ENCODE measurements around the gene RPS6KA2.

Gene RPS6KA2

DNA sequence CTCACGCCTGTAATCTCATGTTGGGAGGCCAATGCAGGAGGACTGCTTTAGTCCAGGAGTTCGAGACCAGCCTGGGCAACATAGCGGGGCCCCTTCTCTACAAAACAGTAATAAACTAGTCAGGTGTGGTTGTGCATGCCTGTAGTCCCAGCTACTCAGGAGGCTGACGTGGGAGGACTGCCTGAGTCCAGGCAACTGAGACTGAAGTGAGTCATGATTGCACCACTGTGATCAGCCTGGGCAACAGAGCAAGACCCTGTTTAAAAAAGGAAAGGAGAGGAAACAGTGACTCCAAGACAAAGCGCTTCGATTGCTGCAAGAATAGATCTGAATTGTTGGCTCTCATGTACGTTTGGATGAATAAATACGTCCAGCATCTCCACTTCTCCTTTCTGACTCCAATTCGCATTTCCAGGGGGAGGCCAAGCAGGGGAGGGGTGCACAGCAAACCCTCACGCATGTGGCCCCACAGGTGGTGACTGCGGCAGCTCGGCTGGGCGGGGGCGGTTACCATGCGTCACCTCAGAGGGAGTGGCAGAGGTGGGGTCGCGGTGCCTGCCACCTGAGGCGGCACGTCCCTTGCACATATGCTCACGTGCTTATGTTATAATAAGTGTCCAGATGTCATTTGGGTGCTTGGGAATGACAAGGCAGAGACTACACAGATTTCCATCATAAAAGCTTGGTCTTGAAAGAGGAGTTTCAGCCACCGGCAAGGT is 149.2 kb downstream of the RPS6KA2 start:
- DNase-seq: no peak

DNA sequence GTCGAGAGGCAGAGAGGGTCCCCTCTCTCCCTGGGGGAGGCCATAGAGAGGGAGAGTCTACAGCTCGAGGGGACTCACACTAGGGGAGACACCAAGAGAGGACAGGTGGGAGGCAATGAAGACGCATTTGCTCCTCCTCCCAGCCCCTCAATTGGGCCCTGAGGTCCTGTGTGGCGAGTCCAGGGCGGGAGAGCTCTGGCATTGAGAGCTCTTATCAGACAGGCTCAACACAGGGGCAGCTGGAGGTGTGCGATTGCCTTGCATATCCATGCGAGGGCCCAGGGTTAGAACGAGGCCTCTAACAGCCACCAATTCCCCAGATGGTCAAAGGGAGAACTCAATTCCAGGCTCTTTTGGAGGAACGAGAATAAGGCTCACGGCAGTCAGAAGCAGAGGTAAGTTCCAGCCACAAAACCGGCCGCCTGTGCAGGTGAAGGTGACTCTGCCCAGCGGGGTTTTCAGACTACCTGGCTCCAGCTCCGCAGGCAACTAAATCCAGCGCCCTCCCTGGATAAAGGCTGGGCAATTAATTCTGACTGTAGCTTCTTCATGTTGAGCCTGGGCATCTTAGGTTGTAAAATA is 150.3 kb downstream of the RPS6KA2 start:
- no peak for DNase-seq

DNA sequence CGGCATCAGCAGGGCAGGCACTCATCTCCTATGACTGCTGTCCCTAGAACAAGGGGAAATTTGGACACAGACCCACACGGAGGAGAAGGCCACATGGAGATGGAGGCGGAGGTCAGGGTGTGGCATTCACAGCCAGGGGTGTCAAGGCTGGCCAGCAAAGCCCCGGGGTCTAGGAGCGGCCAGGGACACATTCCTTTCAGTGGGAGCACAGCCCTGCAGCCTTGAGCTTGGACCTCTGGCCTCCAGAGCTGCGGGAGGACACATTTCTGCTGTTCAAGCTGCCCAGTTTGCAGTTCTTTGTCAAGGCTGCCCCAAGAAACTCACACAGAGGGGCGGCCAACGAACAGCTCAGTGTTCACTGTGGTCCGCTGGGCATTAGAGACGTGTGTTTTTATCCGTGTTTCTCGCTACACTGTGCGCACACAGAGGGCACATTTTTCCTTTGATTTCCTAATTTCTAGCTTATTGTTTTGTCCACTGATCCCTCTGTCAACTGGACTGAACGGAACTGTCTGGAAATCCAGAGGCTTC is 150.9 kb downstream of the RPS6KA2 start:
- no peak for DNase-seq

DNA sequence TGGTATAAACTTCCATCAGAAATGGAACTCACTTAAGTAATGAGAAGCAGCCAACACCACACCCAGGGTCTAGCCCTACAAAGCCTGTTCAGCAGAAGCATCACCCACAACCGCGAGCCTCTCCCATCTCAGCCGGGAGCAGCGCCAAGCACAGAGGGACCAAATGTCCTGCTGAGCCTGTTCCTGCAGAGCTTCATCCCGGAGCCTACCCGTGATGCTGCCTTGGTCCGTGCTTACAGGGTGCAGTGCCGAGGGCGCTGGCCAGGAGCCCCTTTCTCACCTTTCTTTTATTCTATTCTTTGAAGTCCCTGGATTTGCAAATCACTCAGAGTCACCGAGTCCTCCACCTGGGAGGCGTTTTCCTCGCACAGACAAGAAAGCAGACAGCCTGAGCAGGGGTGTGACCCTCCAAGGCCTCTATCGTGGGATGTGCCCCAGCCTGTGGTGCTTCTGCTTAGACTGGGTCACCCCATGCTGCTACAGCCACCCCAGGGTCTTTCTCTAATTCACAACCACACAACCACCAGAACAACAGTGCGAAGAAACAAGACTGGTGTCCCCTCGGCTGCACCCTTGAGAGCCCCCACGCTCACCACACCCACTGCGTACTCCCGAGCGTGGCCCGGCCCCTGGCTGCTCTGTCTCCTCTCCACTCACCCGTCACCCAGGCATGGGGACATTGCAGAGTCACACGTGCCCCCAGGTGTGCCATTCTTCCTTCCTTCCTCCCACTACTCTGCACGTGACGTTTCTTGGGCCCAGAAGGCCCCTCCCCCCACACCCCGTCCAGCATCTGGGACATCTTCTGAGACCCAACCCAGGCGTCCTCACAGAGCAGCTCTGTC is 152.1 kb downstream of the RPS6KA2 start:
- no peak for DNase-seq

DNA sequence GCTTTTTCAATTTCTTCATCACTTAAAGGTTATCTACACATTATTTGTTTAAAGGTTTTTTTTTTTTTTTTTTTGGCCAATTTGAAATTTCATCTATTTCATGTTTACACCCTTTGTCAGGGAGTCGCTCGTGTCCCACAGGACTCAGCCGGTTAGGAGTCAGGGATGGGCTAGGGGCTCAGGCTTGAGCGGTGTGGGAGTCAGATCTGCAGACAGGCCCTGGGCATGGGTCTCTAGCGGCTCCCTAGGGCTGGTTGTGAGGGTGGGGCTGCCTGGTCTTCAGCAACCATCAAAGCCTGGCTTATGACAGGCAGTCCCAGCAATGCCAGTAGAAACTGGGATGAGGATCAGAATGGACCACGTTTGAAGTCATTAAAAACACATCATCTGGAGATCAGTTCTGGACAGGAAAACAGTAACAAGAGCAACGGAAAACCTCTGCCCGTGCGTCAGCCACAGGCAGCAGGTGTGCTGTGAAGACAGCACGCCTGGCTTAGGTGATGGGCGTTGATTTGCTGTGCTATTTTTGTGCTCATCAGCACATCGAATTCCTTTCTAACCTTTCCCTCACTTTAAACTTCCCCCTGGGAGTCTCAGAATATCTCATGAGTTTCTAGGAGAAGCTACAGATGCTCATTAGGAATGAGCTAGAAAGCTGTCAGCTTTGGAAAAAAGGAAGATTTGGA is 153.0 kb downstream of the RPS6KA2 start:
- DNase-seq: no peak

DNA sequence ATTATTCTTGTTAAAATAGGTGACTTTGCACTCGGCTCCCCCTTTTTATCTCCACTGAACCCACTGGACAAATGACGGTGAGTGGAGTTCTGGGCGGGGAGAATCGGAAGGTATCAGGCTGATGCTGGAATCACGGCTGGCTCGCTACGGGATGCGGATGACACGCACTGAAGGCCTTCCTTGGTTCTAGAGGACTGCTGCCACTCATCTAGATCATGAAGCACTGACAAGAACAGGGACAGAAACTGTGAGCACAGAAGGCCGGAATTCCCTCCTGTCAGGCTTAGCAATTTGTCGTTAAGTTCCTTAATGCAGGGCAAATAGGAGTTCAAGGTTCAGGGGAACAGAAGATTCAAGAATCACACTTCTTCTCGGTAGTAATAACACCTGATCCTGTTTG is 154.4 kb downstream of the RPS6KA2 start:
- DNase-seq: no peak

DNA sequence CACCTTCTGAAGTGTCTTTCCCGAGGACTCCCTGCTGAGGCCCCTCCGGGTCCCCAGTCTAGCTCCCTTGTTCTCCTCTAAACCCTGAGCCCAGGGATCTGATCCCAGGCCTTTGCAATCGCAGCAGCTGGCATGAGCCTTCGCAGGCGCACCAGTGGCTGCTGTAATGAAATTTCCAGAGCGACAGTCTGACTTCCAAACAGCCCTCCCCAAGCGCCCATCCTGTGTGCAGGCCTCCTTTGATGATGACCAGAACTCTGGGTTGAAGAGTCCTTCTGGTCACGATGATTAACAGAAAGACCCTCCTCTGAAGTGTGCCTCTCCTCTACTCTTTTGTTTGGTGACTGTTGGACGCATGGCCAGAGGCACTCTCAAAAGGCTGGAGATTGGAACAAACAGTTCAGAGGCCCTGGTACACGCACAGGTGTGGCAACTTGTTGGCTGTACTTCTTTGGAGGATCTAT is 155.2 kb downstream of the RPS6KA2 start:
- DNase-seq: no peak

DNA sequence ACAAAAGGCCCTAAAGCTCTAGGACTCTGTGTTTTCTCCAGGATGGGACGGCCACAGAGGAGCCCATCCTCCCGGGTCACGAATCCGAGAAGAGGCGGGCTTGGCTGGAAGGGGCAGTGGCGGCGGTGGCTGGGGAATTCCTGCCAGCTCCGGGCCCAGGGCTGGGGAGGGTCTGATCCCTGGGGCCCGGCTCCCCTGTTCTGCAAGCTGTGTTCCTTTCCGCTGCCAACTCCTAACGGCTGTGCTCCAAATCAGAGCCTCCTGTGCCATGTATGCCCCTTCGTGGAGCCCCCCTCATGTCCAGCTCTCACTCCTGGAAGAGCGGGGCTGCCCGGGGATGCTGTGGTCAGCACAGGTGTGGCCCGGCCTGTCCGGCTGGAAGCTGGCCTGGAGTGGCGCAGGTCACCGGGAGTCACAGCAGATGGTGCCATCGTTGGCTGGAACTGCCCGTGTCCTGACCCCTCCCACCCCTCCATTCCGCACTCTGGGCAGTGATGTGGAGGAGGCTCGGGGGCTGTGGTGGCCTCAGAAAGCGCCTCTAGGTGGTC is 156.1 kb downstream of the RPS6KA2 start:
- no peak for DNase-seq

DNA sequence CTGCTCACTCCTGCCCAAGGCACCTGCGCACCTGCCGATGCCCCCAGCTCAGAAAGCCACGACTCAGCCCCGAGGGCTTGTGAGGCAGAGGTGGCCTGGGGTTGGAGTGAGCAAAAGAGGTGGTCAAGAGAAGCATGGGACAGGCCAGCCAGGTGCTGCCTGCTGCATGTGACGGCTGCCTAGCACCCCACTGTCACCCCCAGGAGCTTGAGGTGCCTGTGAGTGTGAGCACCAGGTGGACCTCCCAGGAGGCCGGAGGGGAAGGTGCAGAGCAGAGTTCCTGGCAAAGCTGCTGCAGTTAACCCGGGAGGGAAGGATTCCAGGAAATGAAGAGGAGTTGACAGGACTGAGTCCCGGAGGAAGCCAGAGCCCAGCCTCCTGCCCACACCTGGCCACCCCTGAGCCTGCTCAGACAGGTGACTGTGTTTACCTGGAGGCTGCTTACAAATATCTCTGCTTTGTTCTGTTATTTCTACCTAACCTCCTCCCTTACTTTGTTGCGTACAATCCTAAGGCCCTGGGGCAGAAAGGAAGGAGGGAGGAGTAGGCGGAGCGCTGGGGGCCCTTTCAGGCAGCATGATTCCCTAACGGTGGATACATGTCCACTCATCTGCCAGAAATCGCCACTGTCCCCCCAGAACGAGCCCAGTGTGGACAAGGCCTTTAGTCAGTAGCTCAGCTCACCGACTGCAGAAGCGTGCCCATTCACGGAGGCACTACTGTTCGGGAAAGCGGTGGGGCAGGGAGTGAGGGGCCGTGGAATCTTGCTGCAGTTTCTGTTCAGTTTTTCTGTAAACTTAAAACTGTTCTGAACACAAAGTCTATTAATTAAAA is 156.8 kb downstream of the RPS6KA2 start:
- no peak for DNase-seq

DNA sequence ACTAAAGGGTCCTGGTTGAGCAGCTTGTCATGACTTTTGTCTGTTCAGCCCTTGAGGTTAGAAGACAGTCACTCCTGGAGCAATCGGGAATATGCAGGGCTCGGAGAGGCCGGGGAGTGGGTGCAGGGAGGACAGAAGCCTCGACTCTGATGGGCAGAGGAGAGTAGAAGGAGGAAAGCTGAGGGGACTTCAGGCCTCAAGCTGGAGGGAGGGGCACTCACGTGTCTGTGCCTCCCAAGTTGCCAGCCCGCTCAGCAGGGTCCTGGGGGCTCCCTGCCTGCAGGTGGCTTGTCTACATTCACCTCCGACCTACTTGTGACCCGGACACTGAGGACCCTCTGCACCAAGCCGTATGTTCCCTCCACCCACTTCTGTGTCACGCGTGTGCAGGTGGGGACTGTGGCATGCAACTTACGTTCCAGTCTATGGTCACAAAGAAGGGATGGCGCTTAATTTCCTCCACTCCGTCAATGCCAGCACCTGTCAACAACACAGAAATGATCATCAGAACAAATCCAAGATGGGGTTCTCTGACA is 157.6 kb downstream of the RPS6KA2 start:
- DNase-seq: no peak

DNA sequence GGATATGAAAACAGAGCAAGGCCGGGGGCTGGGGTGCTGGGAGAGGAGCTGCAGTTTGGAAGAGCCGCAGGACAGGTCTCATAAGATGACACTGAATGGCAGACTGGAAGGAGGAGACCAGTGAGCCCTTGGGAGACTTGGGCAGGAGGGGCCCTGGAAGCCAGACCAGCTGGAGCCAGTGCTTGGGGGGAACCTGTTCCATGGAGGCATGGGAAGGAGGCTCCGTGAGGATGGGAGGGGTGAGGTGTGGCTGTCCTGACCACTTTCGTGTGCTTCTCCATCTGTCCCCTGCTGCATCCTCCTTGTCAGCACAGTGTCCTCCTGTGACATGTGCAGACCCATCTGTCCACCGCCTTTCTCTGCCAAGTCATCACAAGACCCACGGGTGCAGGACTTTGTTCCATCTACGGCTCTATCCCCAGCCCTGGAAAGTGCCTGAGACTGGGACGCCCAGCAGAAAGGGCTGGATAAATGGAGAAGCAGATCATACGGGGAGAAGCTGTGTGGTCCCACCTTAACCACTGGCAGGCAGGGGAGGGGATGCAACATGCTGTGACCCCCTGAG is 159.5 kb downstream of the RPS6KA2 start:
- DNase-seq: no peak

DNA sequence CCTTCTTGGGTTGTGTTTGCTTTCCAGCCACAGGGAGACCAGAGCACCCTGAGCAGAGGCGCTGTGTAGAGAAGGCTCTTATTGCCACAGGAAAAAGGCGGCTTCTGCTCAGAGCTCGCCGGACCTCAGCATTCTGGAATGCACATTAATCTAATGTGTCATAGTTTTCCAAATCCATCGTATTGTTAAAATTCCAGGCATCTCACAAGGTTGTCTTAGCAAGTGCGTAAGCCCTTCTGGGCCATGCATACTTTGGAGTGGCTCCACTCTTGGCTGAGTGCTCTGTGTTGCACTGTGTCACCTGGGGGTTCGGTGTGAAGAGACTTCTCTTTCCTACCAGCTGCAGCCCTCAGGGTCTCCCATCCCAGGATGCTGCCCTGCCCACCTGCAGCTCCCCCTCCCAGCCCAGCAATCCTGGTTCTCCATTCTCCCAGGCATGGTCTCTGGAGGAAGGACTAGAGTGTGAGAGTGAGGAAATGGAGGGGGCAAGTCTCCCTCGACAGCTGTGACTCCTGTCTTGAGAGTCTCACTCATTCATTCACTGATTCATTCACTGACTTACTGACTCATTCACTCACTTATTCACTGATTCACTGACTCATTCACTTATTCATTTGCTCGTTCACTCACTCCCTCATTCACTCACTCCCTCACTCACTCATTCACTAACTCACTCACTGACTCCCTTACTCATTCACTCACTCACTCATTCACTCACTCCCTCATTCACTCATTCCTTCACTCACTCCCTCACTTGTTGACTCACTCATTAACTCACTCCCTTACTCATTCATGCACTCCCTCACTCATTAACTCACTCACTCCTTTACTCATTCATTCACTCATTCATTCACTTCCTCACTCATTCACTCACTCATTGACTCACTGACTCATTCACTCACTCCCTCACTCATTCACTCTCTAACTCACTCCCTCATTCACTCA is 160.6 kb downstream of the RPS6KA2 start:
- DNase-seq: no peak

DNA sequence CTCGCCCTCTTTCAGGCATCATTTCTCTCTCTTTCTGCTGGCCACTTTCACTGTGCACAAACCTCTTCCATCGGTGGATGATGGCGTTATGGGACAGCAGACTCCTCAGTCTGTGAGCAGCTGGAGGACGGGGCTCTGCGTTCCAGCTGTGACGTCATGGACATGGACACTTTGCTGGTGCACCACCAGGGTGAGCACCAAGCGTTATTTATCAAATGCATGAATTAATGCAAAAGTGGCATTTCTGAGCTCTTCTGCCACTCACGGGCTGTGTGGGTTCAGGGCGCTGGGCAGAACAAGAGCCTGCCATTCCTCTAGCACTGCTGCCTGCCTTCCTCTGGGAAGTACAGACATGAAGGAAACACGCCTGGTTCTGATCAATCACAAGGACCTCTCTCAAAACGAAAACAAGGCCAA is 161.4 kb downstream of the RPS6KA2 start:
- DNase-seq: no peak

DNA sequence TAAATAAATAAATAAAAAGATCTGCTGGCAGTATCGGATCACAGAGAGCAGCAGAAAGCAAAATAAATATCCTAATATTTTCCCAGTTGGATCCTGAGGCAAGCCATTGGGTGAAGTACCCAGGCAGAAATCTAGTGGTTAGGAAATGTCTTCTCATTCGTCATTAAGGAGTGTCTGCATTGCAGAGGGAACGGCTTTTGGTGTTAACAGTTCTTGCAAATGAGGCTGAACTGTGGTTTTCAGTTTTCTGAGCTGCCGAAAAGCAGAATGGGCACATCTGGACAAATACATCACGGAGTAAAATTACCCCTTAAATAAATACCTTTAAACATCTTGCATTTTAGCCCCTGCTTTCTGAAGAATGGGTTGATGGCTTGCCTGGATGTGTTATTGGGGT is 162.1 kb downstream of the RPS6KA2 start:
- DNase-seq: no peak

DNA sequence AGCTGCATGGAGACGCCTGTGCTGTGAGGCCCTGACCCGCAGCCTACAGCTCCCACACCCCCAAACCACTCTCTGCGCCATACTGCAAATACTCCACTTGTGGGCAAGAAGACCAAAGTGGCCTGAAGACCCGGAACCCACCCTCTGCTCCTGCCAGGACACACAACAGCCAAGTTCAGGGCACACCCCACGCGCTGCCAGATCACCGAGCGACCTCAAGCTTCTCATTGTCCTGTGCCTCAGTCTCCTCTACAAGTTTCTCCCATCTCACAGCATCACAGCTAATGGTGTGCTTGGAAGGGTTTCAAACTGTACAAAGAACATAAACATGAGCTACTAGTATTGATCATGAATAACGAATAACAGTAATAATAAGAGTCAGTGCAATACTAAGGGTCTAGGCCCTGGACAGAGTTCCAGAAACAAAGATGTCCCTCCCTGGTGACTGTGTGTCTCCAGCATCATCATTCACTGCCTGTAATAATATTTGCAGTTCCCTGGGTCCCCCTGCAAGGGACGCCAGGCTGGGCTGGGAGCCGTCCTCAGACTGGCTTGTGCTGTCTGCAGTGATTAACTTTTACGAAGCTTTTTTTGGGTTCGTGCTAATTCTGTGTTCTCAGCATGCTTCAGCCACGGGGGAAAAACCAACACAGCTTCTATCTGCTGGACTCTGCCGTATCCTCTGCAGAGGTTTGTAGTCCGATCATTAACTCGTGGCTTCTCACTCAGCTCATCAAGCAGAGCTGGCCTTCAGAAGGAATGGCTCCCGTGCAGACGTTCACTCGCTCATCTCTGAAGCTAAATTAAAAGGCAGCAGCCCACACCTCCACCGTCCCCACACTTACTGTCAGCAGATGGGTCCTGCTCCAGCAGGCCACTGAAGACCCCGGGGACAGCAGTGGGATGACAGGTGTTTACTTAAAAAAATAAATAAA is 162.7 kb downstream of the RPS6KA2 start:
- DNase-seq: no peak

DNA sequence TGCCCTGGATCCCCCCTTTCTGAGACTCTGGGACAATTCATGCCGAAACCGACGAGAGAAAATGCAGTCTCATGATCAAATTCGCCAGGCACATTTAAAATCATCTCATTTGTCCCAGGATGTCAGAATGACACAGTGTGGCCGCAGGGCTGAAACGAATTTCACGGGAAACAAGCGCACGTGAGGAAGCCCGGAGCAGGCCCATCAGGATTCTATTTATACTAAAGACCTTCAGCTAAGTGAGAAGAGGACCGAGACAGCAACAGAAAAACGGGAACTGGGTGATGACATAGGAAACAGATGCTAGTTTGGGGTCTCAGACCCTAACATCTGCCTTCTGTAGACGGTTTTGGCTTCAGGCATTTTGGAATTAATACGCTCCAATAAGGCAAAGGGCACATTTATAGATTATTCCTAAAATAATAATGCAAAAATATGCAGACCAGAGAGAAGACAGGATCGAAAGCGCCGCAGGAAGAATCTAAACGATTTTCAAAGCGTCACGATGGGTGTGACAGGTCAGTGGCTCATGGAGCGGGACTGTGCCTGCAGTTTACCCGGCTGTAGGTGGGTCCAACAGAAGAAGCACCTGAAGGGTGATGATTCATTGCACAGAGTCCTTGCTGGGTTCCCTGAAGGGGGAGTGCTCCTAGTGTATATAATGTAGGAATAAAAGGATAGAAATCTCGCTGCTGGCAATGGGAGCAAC is 163.5 kb downstream of the RPS6KA2 start:
- DNase-seq: no peak

DNA sequence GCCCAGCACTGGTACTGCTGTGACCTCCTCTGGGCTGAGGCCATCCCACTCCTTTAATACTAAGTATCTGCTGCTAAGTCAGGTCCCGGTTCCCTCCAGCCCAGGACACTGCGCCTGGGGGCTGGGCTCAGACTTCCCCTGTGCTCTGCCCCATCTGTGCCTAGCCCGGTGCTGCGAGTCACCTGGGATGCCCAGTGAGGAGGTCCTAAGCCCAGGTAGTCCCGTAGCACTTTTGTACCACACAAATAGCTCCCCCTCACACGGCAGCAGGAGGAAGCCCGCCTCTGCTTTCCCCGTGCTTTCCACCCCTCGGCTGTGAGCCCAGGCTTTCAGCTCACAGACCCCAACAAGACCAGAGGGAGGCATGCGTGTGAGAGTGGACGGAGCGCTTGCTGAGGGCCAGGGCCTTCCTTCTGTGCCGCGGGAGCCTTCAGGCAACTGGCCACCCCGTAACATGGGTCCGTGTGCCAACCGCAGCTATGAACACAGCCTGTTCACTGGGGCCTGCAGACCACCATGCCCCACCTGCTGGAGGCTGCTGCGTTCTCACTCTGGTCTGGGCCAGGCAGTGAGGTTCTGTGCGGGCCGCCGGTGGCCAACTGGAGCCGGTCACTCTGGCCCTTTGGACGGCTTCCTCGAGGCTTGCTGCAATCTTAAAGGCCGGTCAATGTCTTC is 164.5 kb downstream of the RPS6KA2 start:
- no peak for DNase-seq
